GM23338 (cell line): ENCODE results near the gene CDC45. TPM values are rescaled to one million over a fixed set of nuclear protein-coding genes. Genes with fewer than 3 reads are reported as not detected.

Experiments used
- ATAC-seq: fragments of 200-7000 bp; cut with Tn5 transposase; 3 replicates; pipeline ENCODE4 v1.9.1; 2020
- DNase-seq: peaks from one replicate; pipeline ENCODE4 v3.0.0-alpha.2; 2015; ENCODE audit warnings: low spot score
- H2AFZ ChIP-seq: fragments of 200-600 bp; sonication (generic); 2 replicates; pipeline ENCODE4 v1.8.0; 2016; ENCODE audit warnings: antibody characterized with exemption, mild to moderate bottlenecking, moderate library complexity
- H3F3A ChIP-seq: fragments of 200-600 bp; sonication (generic); replicated peaks from 2 replicates; pipeline ENCODE4 v1.8.0; 2017; ENCODE audit warnings: antibody characterized with exemption, mixed run types, low read depth
- H3K27ac ChIP-seq: fragments of 200-600 bp; sonication (generic); 2 replicates; pipeline ENCODE4 v1.6.1; 2016; ENCODE audit warnings: low read depth
- H3K27me3 ChIP-seq: fragments of 200-600 bp; sonication (generic); 2 replicates; pipeline ENCODE4 v1.8.0; 2016; ENCODE audit warnings: mild to moderate bottlenecking, mixed run types, moderate library complexity; ENCODE audit not compliant: insufficient read depth
- H3K36me3 ChIP-seq: fragments of 200-600 bp; sonication (generic); 2 replicates; pipeline ENCODE4 v1.8.0; 2016; ENCODE audit warnings: mild to moderate bottlenecking; ENCODE audit not compliant: insufficient read depth
- H3K4me1 ChIP-seq: fragments of 200-600 bp; sonication (generic); 2 replicates; pipeline ENCODE4 v1.8.0; 2016; ENCODE audit warnings: mild to moderate bottlenecking, moderate library complexity; ENCODE audit not compliant: insufficient read depth
- H3K4me2 ChIP-seq: fragments of 200-600 bp; sonication (generic); 2 replicates; pipeline ENCODE4 v1.7.1; 2017; ENCODE audit warnings: mixed run types
- H3K4me3 ChIP-seq: fragments of 200-600 bp; sonication (generic); 2 replicates; pipeline ENCODE4 v1.6.1; 2016; ENCODE audit warnings: mixed run types
- H3K79me2 ChIP-seq: fragments of 200-600 bp; sonication (generic); replicated peaks from 2 replicates; pipeline ENCODE4 v1.8.0; 2017; ENCODE audit warnings: mild to moderate bottlenecking; ENCODE audit not compliant: insufficient read depth
- H3K9me2 ChIP-seq: fragments of 200-600 bp; sonication (generic); 2 replicates; pipeline ENCODE4 v1.8.0; 2017; ENCODE audit not compliant: insufficient read depth
- H4K20me1 ChIP-seq: fragments of 200-600 bp; sonication (generic); replicated peaks from 2 replicates; pipeline ENCODE4 v1.8.0; 2017; ENCODE audit warnings: mild to moderate bottlenecking; ENCODE audit not compliant: insufficient read depth
- H3K27ac Mint-ChIP-seq: 2 replicates; pipeline ENCODE4 v1.8.0; 2020; ENCODE audit warnings: inconsistent platforms, mild to moderate bottlenecking, moderate library complexity, mixed read lengths
- H3K27me3 Mint-ChIP-seq: 3 replicates; pipeline ENCODE4 v1.8.0; 2022; ENCODE audit warnings: low read depth, mild to moderate bottlenecking, moderate library complexity, mixed read lengths, inconsistent platforms; ENCODE audit not compliant: insufficient read depth, poor library complexity
- H3K36me3 Mint-ChIP-seq: 3 replicates; pipeline ENCODE4 v1.8.0; 2021; ENCODE audit warnings: low read depth, mild to moderate bottlenecking, inconsistent platforms, moderate library complexity, mixed read lengths
- H3K4me1 Mint-ChIP-seq: 3 replicates; pipeline ENCODE4 v1.8.0; 2020; ENCODE audit warnings: mild to moderate bottlenecking, inconsistent platforms, mixed read lengths
- H3K4me3 Mint-ChIP-seq: 3 replicates; pipeline ENCODE4 v1.8.0; 2021; ENCODE audit warnings: moderate library complexity, mild to moderate bottlenecking, inconsistent platforms, mixed read lengths
- H3K9me3 Mint-ChIP-seq: 3 replicates; pipeline ENCODE4 v1.8.0; 2020; ENCODE audit warnings: moderate library complexity, mild to moderate bottlenecking, inconsistent platforms, mixed read lengths
- CREB1 ChIP-seq: fragments of 250-450 bp; sonication (Bioruptor Pico); IDR thresholded peaks from 2 replicates; pipeline ENCODE4 v1.5.0; 2020; ENCODE audit warnings: low read depth, mild to moderate bottlenecking, moderate library complexity
- JUNB ChIP-seq: IDR thresholded peaks from one replicate; pipeline ENCODE4 v1.6.1; 2016; ENCODE audit warnings: antibody characterized with exemption; ENCODE audit not compliant: unreplicated experiment
- NANOG ChIP-seq: IDR thresholded peaks from 2 replicates; pipeline ENCODE4 v1.6.1; 2016; ENCODE audit warnings: antibody characterized with exemption, borderline replicate concordance
- ZNF114 ChIP-seq: fragments of 250-450 bp; sonication (Bioruptor Pico); IDR thresholded peaks from 2 replicates; pipeline ENCODE4 v1.5.0; 2020; ENCODE audit warnings: mild to moderate bottlenecking, moderate library complexity
- ZNF331 ChIP-seq: fragments of 250-450 bp; sonication (Bioruptor Pico); IDR thresholded peaks from 2 replicates; pipeline ENCODE4 v1.5.0; 2020; ENCODE audit warnings: low read depth, mild to moderate bottlenecking, moderate library complexity
- ZNF462 ChIP-seq: fragments of 250-450 bp; sonication (Bioruptor Pico); IDR thresholded peaks from 2 replicates; pipeline ENCODE4 v1.5.0; 2020; ENCODE audit warnings: mild to moderate bottlenecking, moderate library complexity
- polyA plus RNA-seq: library from polyadenylated mRNA; unstranded; fragments of >200 nt; fragmentation: Nextera tagmentation; extraction: Ambion mirVana; gene quantifications from 2 replicates; pipeline ENCODE4 v1.2.1, GENCODE V29; 2016
- total RNA-seq: library from RNA; depleted of rRNA; stranded (reverse); fragments of >200 nt; shearing (Covaris generic); gene quantifications from 2 replicates; pipeline ENCODE4 v1.2.3, GENCODE V29; 2014
- TF ChIP-seq, protein P1 (sequence below): IDR thresholded peaks from one replicate; pipeline ENCODE4 v1.6.1; 2018; ENCODE audit warnings: antibody characterized with exemption; ENCODE audit not compliant: unreplicated experiment
- TF ChIP-seq, protein P2 (sequence below), 2 experiments: fragments of 200-600 bp in 1 of 2; sonication (generic) in 1 of 2; conservative IDR thresholded peaks; 2 replicates each; pipeline versions ENCODE4 v1.5.1 to v1.6.1; 2016 to 2017; ENCODE audit warnings: antibody characterized with exemption in 2 of 2, low read depth in 2 of 2, mild to moderate bottlenecking in 2 of 2, moderate library complexity in 1 of 2

CDC45 gene
- total and polyA plus RNA-seq, 2 experiments from 2014 or later: 29.0 to 30.3 TPM

GRCh38 chr22:19466126-19466716 is 13.5 kb upstream of the CDC45 start:
- DNase-seq (no peak), ATAC-seq (no peak)
- no peaks in the 10 kb centered on the region for H3K27me3 ChIP-seq
- H2AFZ ChIP-seq: no peak overlapping the region
- H3K4me1 ChIP-seq: no peaks in the 10 kb centered on the region
- H3K36me3 ChIP-seq: peaks cover 44% of the 10 kb centered on the region
- no peak overlapping the region for H3K4me3 Mint-ChIP-seq
- no peaks in the 10 kb centered on the region for H3K27me3 Mint-ChIP-seq
- H4K20me1 ChIP-seq: peaks cover 11% of the 10 kb centered on the region
- no peak overlapping the region for H3K27ac ChIP-seq
- TF ChIP-seq ZNF462 (CRISPR knock-in tag) (no peak), JUNB (no peak), CREB1 (CRISPR knock-in tag) (no peak), ZNF331 (CRISPR knock-in tag) (no peak), NANOG (no peak), ZNF114 (CRISPR knock-in tag) (no peak)
- TF ChIP-seq, protein P1, sequence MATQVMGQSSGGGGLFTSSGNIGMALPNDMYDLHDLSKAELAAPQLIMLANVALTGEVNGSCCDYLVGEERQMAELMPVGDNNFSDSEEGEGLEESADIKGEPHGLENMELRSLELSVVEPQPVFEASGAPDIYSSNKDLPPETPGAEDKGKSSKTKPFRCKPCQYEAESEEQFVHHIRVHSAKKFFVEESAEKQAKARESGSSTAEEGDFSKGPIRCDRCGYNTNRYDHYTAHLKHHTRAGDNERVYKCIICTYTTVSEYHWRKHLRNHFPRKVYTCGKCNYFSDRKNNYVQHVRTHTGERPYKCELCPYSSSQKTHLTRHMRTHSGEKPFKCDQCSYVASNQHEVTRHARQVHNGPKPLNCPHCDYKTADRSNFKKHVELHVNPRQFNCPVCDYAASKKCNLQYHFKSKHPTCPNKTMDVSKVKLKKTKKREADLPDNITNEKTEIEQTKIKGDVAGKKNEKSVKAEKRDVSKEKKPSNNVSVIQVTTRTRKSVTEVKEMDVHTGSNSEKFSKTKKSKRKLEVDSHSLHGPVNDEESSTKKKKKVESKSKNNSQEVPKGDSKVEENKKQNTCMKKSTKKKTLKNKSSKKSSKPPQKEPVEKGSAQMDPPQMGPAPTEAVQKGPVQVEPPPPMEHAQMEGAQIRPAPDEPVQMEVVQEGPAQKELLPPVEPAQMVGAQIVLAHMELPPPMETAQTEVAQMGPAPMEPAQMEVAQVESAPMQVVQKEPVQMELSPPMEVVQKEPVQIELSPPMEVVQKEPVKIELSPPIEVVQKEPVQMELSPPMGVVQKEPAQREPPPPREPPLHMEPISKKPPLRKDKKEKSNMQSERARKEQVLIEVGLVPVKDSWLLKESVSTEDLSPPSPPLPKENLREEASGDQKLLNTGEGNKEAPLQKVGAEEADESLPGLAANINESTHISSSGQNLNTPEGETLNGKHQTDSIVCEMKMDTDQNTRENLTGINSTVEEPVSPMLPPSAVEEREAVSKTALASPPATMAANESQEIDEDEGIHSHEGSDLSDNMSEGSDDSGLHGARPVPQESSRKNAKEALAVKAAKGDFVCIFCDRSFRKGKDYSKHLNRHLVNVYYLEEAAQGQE: no peak
- TF ChIP-seq, protein P2, sequence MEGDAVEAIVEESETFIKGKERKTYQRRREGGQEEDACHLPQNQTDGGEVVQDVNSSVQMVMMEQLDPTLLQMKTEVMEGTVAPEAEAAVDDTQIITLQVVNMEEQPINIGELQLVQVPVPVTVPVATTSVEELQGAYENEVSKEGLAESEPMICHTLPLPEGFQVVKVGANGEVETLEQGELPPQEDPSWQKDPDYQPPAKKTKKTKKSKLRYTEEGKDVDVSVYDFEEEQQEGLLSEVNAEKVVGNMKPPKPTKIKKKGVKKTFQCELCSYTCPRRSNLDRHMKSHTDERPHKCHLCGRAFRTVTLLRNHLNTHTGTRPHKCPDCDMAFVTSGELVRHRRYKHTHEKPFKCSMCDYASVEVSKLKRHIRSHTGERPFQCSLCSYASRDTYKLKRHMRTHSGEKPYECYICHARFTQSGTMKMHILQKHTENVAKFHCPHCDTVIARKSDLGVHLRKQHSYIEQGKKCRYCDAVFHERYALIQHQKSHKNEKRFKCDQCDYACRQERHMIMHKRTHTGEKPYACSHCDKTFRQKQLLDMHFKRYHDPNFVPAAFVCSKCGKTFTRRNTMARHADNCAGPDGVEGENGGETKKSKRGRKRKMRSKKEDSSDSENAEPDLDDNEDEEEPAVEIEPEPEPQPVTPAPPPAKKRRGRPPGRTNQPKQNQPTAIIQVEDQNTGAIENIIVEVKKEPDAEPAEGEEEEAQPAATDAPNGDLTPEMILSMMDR (conservative IDR thresholded peaks at IDR 0.05; ENCODE audit: low read depth in 2 of 2): no peak
- H3K79me2 ChIP-seq: no peaks in the 10 kb centered on the region
- no peak overlapping the region for H3K4me2 ChIP-seq
- H3F3A ChIP-seq: no peaks in the 10 kb centered on the region
- H3K27ac Mint-ChIP-seq: no peak overlapping the region
- H3K9me2 ChIP-seq: no peaks in the 10 kb centered on the region
- H3K36me3 Mint-ChIP-seq: peaks cover 75% of the 10 kb centered on the region
- no peak overlapping the region for H3K4me3 ChIP-seq
- no peaks in the 10 kb centered on the region for H3K4me1 Mint-ChIP-seq
- no peaks in the 10 kb centered on the region for H3K9me3 Mint-ChIP-seq
